PC-9 (cell line): ENCODE measurements around the gene PVALEF. TPM values are rescaled to one million over a fixed set of nuclear protein-coding genes. Genes with fewer than 3 reads are reported as not detected.

Source experiments
- BruUV-seq: library from RNA; stranded (reverse); fragments of 400-500 nt; replicated peaks from 2 replicates; lab custom pipeline; 2021; lab: Mats Ljungman, UMichigan
- CTCF ChIA-PET: fragments of 300-600 bp; sonication (Branson Sonifier 250); formaldehyde crosslinking; loops from one replicate; lab custom pipeline; 2022; ENCODE audit warnings: antibody characterized with exemption; lab: Charles Lee
- POLR2A ChIA-PET: fragments of 300-600 bp; sonication (Branson Sonifier 250); formaldehyde crosslinking; loops from one replicate; lab custom pipeline; 2022; ENCODE audit warnings: antibody characterized with exemption; ENCODE audit not compliant: unreplicated experiment; lab: Charles Lee
- DNase-seq, 2 experiments: peaks; one replicate each; pipeline versions ENCODE4 v3.0.0 to v3.0.0-alpha.2; 2015 to 2022; ENCODE audit warnings: mixed read lengths in 1 of 2
- H2AFZ ChIP-seq: fragments of 200-600 bp; sonication (generic); 2 replicates; pipeline ENCODE4 v1.8.1; 2017; ENCODE audit warnings: antibody characterized with exemption
- H3F3A ChIP-seq: fragments of 200-600 bp; sonication (generic); 2 replicates; pipeline ENCODE4 v1.8.1; 2017; ENCODE audit warnings: antibody characterized with exemption, mild to moderate bottlenecking, low read depth; ENCODE audit not compliant: insufficient read depth
- H3K27ac ChIP-seq: fragments of 200-600 bp; sonication (generic); 2 replicates; pipeline ENCODE4 v1.6.1; 2016; ENCODE audit warnings: mixed run types
- H3K27me3 ChIP-seq: fragments of 200-600 bp; sonication (generic); 2 replicates; pipeline ENCODE4 v1.6.1; 2016; ENCODE audit warnings: low read depth, mixed run types; ENCODE audit not compliant: insufficient read depth
- H3K36me3 ChIP-seq: fragments of 200-600 bp; sonication (generic); 2 replicates; pipeline ENCODE4 v1.6.1; 2016; ENCODE audit warnings: low read depth, mixed run types
- H3K4me1 ChIP-seq: fragments of 200-600 bp; sonication (generic); replicated peaks from 2 replicates; pipeline ENCODE4 v1.6.1; 2016; ENCODE audit warnings: mixed run types; ENCODE audit not compliant: insufficient read depth
- H3K4me2 ChIP-seq: fragments of 200-600 bp; sonication (generic); 2 replicates; pipeline ENCODE4 v1.6.1; 2017; ENCODE audit warnings: mixed run types
- H3K4me3 ChIP-seq: fragments of 200-600 bp; sonication (generic); 2 replicates; pipeline ENCODE4 v1.6.1; 2016; ENCODE audit warnings: mixed run types
- H3K79me2 ChIP-seq: fragments of 200-600 bp; sonication (generic); 2 replicates; pipeline ENCODE4 v1.6.1; 2017; ENCODE audit warnings: low read depth, mixed run types
- H3K9me2 ChIP-seq: fragments of 200-600 bp; sonication (generic); 2 replicates; pipeline ENCODE4 v1.8.1; 2017; ENCODE audit warnings: mild to moderate bottlenecking; ENCODE audit not compliant: insufficient read depth
- H3K9me3 ChIP-seq: fragments of 200-600 bp; sonication (generic); 2 replicates; pipeline ENCODE4 v1.8.1; 2016; ENCODE audit warnings: low read depth; ENCODE audit not compliant: insufficient read depth
- H4K20me1 ChIP-seq: fragments of 200-600 bp; sonication (generic); 2 replicates; pipeline ENCODE4 v1.8.1; 2017; ENCODE audit not compliant: insufficient read depth
- CTCF ChIP-seq: fragments of 200-600 bp; sonication (generic); conservative IDR thresholded peaks from 2 replicates; pipeline ENCODE4 v1.6.1; 2017; ENCODE audit warnings: mixed run types, antibody characterized with exemption, mild to moderate bottlenecking, moderate library complexity
- EZH2 ChIP-seq: fragments of 200-600 bp; sonication (generic); IDR thresholded peaks from 2 replicates; pipeline ENCODE4 v1.8.0; 2017; ENCODE audit warnings: antibody characterized with exemption, low read depth
- intact Hi-C: fragments of 100-400 bp; cut with micrococcal nuclease; formaldehyde crosslinking; loops from one replicate; pipeline ENCODE4 v1.10.0; 2022; ENCODE audit not compliant: unreplicated experiment
- total RNA-seq: library from RNA; stranded (reverse); gene quantifications from 2 replicates; pipeline ENCODE4 v1.2.3, GENCODE V29; 2021

Gene PVALEF
- total RNA-seq, 1 experiment from 2014 or later: not detected

GRCh38 chr17:81161536-81161935 lies 3.8 kb upstream of the PVALEF start:
- Histone ChIP-seq H3K4me2 (no peak overlapping the region), H3K27me3 (peaks cover 21% of the 10 kb centered on the region; the same call in 1 of the 2 replicates), H4K20me1 (no peaks in the 10 kb centered on the region), H3K79me2 (no peaks in the 10 kb centered on the region), H3K9me3 (no peaks in the 10 kb centered on the region), H3K27ac (no peak overlapping the region), H3K9me2 (no peaks in the 10 kb centered on the region), H3K4me3 (no peak overlapping the region), H3F3A (no peaks in the 10 kb centered on the region), H3K4me1 (no peaks in the 10 kb centered on the region), H2AFZ (no peak overlapping the region), H3K36me3 (no peaks in the 10 kb centered on the region)
- POLR2A ChIA-PET: no interaction called here
- CTCF ChIA-PET: no interaction called here
- no TSS peak for BruUV-seq
- DNase-seq: no peak
- TF ChIP-seq CTCF (no peak), EZH2 (no peak)
- intact Hi-C loops: no loop called here

- intact Hi-C loops: no loop called here
- no peak overlapping the region for H3K27ac ChIP-seq
- POLR2A ChIA-PET: no interaction called here
- peaks cover 21% of the 10 kb centered on the region; the same call in 1 of the 2 replicates for H3K27me3 ChIP-seq
- no peaks in the 10 kb centered on the region for H3K9me2 ChIP-seq
- DNase-seq: no peak
- no TSS peak for BruUV-seq
- H3F3A ChIP-seq: no peaks in the 10 kb centered on the region
- H3K4me2 ChIP-seq: no peak overlapping the region
- H3K79me2 ChIP-seq: no peaks in the 10 kb centered on the region
- H3K4me3 ChIP-seq: no peak overlapping the region
- H3K4me1 ChIP-seq: no peaks in the 10 kb centered on the region
- no peaks in the 10 kb centered on the region for H3K36me3 ChIP-seq
- TF ChIP-seq EZH2: no peak
- no peak for TF ChIP-seq CTCF
- CTCF ChIA-PET: no interaction called here
- H3K9me3 ChIP-seq: no peaks in the 10 kb centered on the region
- no peaks in the 10 kb centered on the region for H4K20me1 ChIP-seq
- no peak overlapping the region for H2AFZ ChIP-seq
Observed at GRCh38 chr17:81161972-81162371, 3.3 kb upstream of the PVALEF start.

GRCh38 chr17:81162491-81162890 lies 2.8 kb upstream of the PVALEF start:
- Histone ChIP-seq H3K27ac (no peak overlapping the region), H3F3A (no peaks in the 10 kb centered on the region), H3K79me2 (no peaks in the 10 kb centered on the region), H3K4me2 (no peak overlapping the region), H3K36me3 (no peaks in the 10 kb centered on the region), H3K4me1 (no peaks in the 10 kb centered on the region), H3K27me3 (peaks cover 21% of the 10 kb centered on the region), H3K4me3 (no peak overlapping the region), H3K9me2 (no peaks in the 10 kb centered on the region), H3K9me3 (no peaks in the 10 kb centered on the region), H2AFZ (no peak overlapping the region), H4K20me1 (no peaks in the 10 kb centered on the region)
- BruUV-seq: no TSS peak
- TF ChIP-seq EZH2 (no peak), CTCF (no peak)
- no peak for DNase-seq
- ChIA-PET POLR2A (no interaction called here), CTCF (no interaction called here)
- intact Hi-C loops: no loop called here
